ENCODE measurements around the gene ATF4.

The ATF4 gene

DNA sequence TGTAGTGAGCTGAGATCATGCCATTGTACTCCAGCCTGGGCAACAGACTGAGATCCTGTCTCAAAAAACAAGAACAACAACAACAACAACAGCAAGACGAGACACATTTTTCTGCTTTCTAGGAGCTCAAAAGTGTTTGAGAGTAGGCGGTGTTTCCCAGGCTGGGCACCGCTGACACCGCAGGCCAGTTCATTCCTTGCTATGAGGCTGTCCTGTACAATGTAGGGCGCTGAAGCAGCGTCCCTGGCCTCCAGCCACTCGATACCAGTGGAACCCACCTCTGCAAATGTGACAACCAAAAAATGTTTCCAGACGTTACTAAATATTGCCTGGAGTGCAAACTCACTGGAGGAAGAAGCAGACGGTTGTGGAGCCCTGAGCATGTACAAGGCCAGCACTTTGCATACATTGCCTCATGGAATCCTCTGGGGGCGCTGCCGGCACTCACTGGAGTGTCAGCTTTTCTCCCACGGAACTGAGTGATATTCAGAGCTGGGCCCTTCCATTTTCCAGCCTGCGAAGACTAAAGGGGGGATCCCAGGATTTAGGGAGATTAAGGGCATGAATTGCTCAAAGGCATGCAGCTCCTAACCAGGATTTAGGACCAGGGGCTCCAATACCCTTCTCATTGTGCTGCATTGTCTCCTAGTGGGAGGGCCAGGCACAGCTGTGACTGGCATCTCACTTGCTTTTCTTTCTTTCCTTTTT is 24.1 kb upstream of the ATF4 start:
- TF ChIP-seq, protein P1, sequence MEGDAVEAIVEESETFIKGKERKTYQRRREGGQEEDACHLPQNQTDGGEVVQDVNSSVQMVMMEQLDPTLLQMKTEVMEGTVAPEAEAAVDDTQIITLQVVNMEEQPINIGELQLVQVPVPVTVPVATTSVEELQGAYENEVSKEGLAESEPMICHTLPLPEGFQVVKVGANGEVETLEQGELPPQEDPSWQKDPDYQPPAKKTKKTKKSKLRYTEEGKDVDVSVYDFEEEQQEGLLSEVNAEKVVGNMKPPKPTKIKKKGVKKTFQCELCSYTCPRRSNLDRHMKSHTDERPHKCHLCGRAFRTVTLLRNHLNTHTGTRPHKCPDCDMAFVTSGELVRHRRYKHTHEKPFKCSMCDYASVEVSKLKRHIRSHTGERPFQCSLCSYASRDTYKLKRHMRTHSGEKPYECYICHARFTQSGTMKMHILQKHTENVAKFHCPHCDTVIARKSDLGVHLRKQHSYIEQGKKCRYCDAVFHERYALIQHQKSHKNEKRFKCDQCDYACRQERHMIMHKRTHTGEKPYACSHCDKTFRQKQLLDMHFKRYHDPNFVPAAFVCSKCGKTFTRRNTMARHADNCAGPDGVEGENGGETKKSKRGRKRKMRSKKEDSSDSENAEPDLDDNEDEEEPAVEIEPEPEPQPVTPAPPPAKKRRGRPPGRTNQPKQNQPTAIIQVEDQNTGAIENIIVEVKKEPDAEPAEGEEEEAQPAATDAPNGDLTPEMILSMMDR (IDR thresholded peaks at IDR 0.05; ENCODE audit: control insufficient read depth, extremely low read depth, insufficient read depth): 0 out of 2 replicates have a peak, but pooled peaks have one; percentile 4
- no peak overlapping the region for H3K4me3 ChIP-seq (ENCODE audit: low read depth, low read length)
- no peak for DNase-seq (ENCODE audit: low read depth)

DNA sequence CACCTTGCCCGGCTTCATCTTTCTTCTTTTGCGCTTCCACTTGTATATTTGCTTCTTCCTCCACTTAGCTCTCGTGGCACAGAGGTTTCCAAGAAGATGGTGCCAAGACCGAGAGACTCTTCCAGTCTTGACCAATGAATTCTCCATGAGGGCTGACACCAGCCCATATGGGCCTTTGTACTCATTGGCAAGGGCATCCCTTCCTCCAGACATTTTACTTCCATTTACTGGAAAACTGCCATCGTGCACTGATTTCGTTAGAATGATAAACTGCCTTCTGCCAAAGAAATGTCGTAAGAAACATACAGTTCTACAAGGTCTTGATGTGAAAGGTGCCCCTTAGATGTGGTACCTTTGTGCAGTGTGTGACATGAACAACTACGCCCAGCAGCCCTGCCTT is 22.9 kb upstream of the ATF4 start:
- TF ChIP-seq, protein P1 (IDR thresholded peaks at IDR 0.05; ENCODE audit: control insufficient read depth, extremely low read depth, insufficient read depth): no peak
- no peak for DNase-seq (ENCODE audit: low read depth)
- H3K4me3 ChIP-seq (ENCODE audit: low read depth, low read length): no peak overlapping the region

DNA sequence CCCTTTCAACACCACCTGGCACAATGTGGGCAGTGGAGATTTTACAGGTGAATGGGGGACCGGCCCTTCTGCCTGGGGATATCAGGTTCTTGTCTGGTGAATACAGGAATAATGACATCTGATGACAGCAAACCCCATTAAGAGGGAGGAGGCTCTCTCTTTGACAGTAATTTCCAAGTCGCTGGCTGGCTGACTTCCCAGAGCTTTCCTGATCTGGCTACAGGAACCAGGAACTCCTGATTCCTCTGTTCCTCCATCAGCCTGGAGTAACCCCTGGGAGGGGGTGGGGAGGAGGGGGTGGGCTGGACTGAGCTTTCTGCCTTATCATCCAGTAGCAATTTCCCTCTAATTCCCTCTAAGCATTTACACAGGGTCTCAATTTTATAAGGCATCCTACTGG is 22.0 kb upstream of the ATF4 start:
- H3K4me3 ChIP-seq (ENCODE audit: low read depth, low read length): no peak overlapping the region
- DNase-seq (ENCODE audit: low read depth): peak; percentile 51
- TF ChIP-seq, protein P1 (IDR thresholded peaks at IDR 0.05; ENCODE audit: control insufficient read depth, extremely low read depth, insufficient read depth): no peak

DNA sequence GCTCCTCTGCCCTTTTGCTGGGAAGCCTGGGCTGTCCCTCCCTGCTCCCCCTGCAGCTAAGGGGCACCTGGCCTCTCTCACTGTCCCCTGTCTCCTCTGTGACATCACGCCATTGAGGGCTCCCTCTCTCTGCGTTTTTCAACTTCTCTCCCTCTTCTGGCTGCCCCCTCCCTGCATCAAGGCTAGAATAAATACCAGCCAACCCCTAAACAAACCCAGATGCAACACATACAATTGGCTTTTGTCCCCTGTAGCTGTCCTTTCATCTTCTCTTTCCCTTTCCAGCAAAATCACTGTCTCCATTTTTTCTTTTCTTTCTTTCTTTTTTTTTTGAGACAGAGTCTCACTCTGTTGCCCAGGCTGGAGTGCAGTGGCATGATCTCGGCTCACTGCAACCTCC is 21.6 kb upstream of the ATF4 start:
- TF ChIP-seq, protein P1 (IDR thresholded peaks at IDR 0.05; ENCODE audit: control insufficient read depth, extremely low read depth, insufficient read depth): no peak

DNA sequence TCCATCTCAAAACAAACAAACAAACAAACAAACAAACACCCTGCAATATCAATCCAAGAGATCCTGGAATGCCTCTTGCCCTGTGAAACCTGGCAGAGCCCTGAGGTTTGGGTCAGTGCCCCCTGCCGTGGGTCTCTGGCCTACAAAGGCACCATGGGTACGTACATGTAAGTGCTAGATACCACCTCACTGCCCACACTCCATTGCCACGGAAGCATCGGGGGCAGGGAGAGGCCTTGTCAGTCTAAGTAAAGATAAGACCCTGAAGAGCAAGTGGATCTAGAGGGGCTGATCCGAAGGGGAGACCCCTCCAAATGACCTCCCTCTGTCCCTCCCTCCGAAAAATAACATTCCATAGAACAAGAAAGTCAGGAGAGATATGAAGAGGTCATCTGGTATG is 20.3 kb upstream of the ATF4 start:
- no peak overlapping the region for H3K4me3 ChIP-seq (ENCODE audit: low read depth, low read length)
- DNase-seq (ENCODE audit: low read depth): no peak
- TF ChIP-seq, protein P1 (IDR thresholded peaks at IDR 0.05; ENCODE audit: control insufficient read depth, extremely low read depth, insufficient read depth): no peak

More for the DNA sequence above, 21.6 kb upstream of the ATF4 start:
- DNase-seq (ENCODE audit: low read depth): no peak
- H3K4me3 ChIP-seq (ENCODE audit: low read depth, low read length): no peak overlapping the region

DNA sequence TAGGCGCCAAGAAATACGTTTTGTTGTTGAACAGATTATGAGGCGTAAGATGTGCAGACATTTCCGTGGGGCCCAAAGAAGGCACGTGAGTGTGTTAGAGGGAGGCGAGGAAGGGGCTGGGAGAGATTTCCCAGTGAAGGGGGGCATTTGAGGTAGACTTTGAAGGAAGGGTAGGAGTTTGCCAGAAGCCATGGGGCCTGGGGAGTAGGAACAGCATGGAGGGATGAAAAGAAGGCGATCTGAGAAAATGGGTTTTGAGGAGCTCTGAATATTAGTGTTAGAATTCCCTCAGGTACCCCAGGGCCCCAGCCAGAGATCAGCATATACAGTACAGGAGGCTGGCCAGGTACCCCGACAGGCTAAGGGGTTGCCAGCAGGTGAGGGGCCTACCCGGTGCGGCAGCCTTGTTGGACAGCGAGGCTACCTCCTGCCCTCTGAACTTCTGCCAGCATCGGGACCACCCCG is 18.7 kb upstream of the ATF4 start:
- DNase-seq (ENCODE audit: low read depth): no peak
- TF ChIP-seq, protein P1 (IDR thresholded peaks at IDR 0.05; ENCODE audit: control insufficient read depth, extremely low read depth, insufficient read depth): no peak
- peak overlapping the region; percentile 96 for H3K4me3 ChIP-seq (ENCODE audit: low read depth, low read length)

Data from LNCaP clone FGC (cell line).